Stromal cell of bone marrow (primary cell): ENCODE measurements around the gene CDC14C.

ENCODE experiments used
- DNase-seq: peaks from one replicate; pipeline ENCODE4 v3.0.0-alpha.2; 2012; ENCODE audit warnings: low read depth

CDC14C gene

DNA sequence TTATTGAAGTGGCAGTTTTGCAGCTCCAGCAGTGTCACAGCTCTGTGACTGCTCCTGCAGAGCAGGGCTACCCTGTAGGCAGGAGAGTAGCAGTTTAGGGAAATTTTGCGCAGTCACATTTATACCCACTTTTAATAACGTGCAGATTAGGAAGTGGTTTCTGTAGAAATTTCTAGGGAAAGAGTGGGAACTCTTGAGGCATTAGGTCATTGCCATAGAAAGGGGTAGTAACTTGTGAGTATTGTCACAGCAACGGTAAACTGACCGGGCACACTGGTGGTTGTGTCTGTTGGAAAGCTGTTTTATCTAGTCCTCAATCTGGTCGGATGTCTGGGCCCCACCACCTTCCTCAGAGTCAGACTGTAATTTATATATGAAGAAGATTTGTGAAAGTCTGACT, 51.9 kb downstream of the CDC14C start:
- DNase-seq = no peak

DNA sequence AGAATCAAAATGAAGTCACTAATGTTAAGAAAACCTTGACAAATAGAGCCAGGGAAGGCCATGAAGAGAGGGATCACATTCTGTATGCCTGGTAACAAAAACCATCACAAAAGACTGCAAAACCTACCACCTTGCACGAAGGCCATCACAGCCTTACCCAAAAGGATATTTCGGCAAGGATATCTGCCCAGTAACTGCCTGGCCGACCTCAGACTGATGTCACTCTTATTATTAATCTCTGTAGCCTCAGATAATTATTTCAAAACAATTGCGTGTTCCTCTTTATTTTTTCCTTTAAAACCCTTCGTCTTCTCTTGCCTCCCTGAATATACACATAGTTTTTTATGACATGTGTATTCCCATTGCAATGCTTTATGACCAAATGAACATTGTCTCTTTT, 52.5 kb downstream of the CDC14C start:
- DNase-seq = no peak
